GM18508 (cell line): ENCODE measurements around the gene KIF18B.

Experiments
- ATAC-seq: cut with Tn5 transposase; IDR thresholded peaks from one replicate; pipeline ENCODE4 v1.9.1; 2021; ENCODE audit warnings: moderate number of reproducible peaks; ENCODE audit not compliant: insufficient read depth, unreplicated experiment

The KIF18B gene

GRCh38 chr17:44921122-44921882, 26.3 kb downstream of the KIF18B start:
- ATAC-seq, result no peak

GRCh38 chr17:44920565-44920940, 27.0 kb downstream of the KIF18B start:
- ATAC-seq, result no peak

GRCh38 chr17:44919885-44920564, 27.5 kb downstream of the KIF18B start:
- ATAC-seq, result no peak

- ATAC-seq, result no peak
Measured at GRCh38 chr17:44919411-44919810, 28.2 kb downstream of the KIF18B start.

GRCh38 chr17:44918006-44918405, 29.6 kb downstream of the KIF18B start:
- no peak for ATAC-seq

- no peak for ATAC-seq
Measured at GRCh38 chr17:44917456-44917855, 30.1 kb downstream of the KIF18B start.

- no peak for ATAC-seq
Measured at GRCh38 chr17:44916781-44917241, 30.8 kb downstream of the KIF18B start.

GRCh38 chr17:44915862-44916780, 31.5 kb downstream of the KIF18B start:
- ATAC-seq, result no peak

- ATAC-seq, result no peak
Measured at GRCh38 chr17:44915321-44915726, 32.2 kb downstream of the KIF18B start, which contains the start of gene GFAP. TSS of gene GFAP (minus strand) at chr17:44915500. CDS start at chr17:44915486, 14 bp downstream.

GRCh38 chr17:44914698-44915271, 32.8 kb downstream of the KIF18B start:
- no peak for ATAC-seq

- no peak for ATAC-seq
Measured at GRCh38 chr17:44914148-44914547, 33.4 kb downstream of the KIF18B start.

- no peak for ATAC-seq
Measured at GRCh38 chr17:44913676-44914075, 33.9 kb downstream of the KIF18B start.

- no peak for ATAC-seq
Measured at GRCh38 chr17:44912763-44913544, 34.6 kb downstream of the KIF18B start.

GRCh38 chr17:44911133-44912001, 36.2 kb downstream of the KIF18B start:
- no peak for ATAC-seq

GRCh38 chr17:44910231-44911106, 37.1 kb downstream of the KIF18B start:
- no peak for ATAC-seq

- no peak for ATAC-seq
Measured at GRCh38 chr17:44909681-44910144, 37.9 kb downstream of the KIF18B start.

GRCh38 chr17:44908761-44909326, 38.7 kb downstream of the KIF18B start:
- ATAC-seq, result no peak
